B cell (primary cell): ENCODE results near the gene PIK3R1. TPM values are rescaled to one million over a fixed set of nuclear protein-coding genes. Genes with fewer than 3 reads are reported as not detected.
A peak's percentile ranks its signal among the peaks of the same experiment; 100 is the strongest.

ENCODE experiments used
- ATAC-seq: fragments of 200-7000 bp; cut with Tn5 transposase; one replicate; pipeline ENCODE4 v1.10.0; 2021; ENCODE audit warnings: low read depth, mild to moderate bottlenecking, moderate number of reproducible peaks, moderate library complexity
- CTCF ChIA-PET: fragments of 350-600 bp; sonication (Branson Sonifier 250); formaldehyde crosslinking; loops from one replicate; lab custom pipeline; 2021; ENCODE audit warnings: antibody characterized with exemption, inconsistent platforms; lab: Charles Lee
- POLR2A ChIA-PET: fragments of 350-600 bp; sonication (Branson Sonifier 250); formaldehyde crosslinking; loops from one replicate; lab custom pipeline; 2021; ENCODE audit warnings: antibody characterized with exemption; lab: Charles Lee
- DNase-seq: peaks from one replicate; pipeline ENCODE4 v3.0.0; 2013
- H2AFZ ChIP-seq: 2 replicates; pipeline ENCODE4 v1.6.1; 2012; ENCODE audit warnings: mild to moderate bottlenecking, low read depth, low read length; ENCODE audit not compliant: insufficient read depth, poor library complexity, severe bottlenecking
- H3K27ac ChIP-seq, 2 donors: 1 replicate in 1 of 2; 2 replicates in 1 of 2; pipeline ENCODE4 v1.5.1; 2012 to 2013; ENCODE audit warnings: low read length in 2 of 2, mild to moderate bottlenecking in 2 of 2, moderate library complexity in 1 of 2
- H3K27me3 ChIP-seq, 4 experiments: fragments of 200-600 bp in 1 of 4; sonication (generic) in 1 of 4; replicated peaks in 1 of 4; 1 replicate in 2 of 4; 2 replicates in 2 of 4; pipeline versions ENCODE4 v1.6.1 to v1.7.0; 2013 to 2016; ENCODE audit warnings: low read length in 3 of 4, mild to moderate bottlenecking in 2 of 4, mixed read lengths in 1 of 4, moderate library complexity in 1 of 4; ENCODE audit not compliant: insufficient read depth in 4 of 4, control insufficient read depth in 3 of 4; ENCODE audit errors: control extremely low read depth in 1 of 4
- H3K36me3 ChIP-seq, 2 experiments: replicated peaks in 1 of 2; 1 replicate in 1 of 2; 2 replicates in 1 of 2; pipeline versions ENCODE4 v1.6.1 to v1.7.1; 2013; ENCODE audit warnings: low read length in 1 of 2; ENCODE audit not compliant: insufficient read depth in 2 of 2, control insufficient read depth in 1 of 2; ENCODE audit errors: control extremely low read depth in 1 of 2, extremely low read depth in 1 of 2
- H3K4me1 ChIP-seq, 2 donors: fragments of 200-600 bp in 1 of 2; sonication (generic) in 1 of 2; 1 replicate in 1 of 2; 2 replicates in 1 of 2; pipeline versions ENCODE4 v1.5.1 to v1.6.1; 2013 to 2017; ENCODE audit warnings: low read length in 2 of 2; ENCODE audit not compliant: control insufficient read depth in 2 of 2, insufficient read depth in 2 of 2
- H3K4me2 ChIP-seq: replicated peaks from 2 replicates; pipeline ENCODE3; 2012; ENCODE audit warnings: mild to moderate bottlenecking, low read depth, low read length; ENCODE audit not compliant: poor library complexity, severe bottlenecking
- H3K4me3 ChIP-seq, 5 experiments: fragments of 200-600 bp in 1 of 5; sonication (generic) in 1 of 5; 1 replicate in 3 of 5; 2 replicates in 2 of 5; pipeline versions ENCODE4 v1.5.1 to v1.7.0; 2011 to 2016; ENCODE audit warnings: low read length in 4 of 5, mild to moderate bottlenecking in 4 of 5, low read depth in 2 of 5, control low read depth in 1 of 5, moderate library complexity in 1 of 5; ENCODE audit not compliant: insufficient read depth in 1 of 5; ENCODE audit errors: control extremely low read depth in 1 of 5, extremely low read depth in 1 of 5
- H3K79me2 ChIP-seq: fragments of 200-600 bp; sonication (generic); one replicate; pipeline ENCODE4 v1.6.0; 2016; ENCODE audit warnings: low read length; ENCODE audit not compliant: control insufficient read depth, insufficient read depth
- H3K9ac ChIP-seq: fragments of 200-600 bp; sonication (generic); 2 replicates; pipeline ENCODE4 v1.6.1; 2017; ENCODE audit warnings: mild to moderate bottlenecking, low read length, moderate library complexity
- H3K9me3 ChIP-seq, 3 donors: one replicate each; pipeline versions ENCODE4 v1.6.1 to v1.7.1; 2013; ENCODE audit warnings: low read length in 2 of 3; ENCODE audit not compliant: control insufficient read depth in 2 of 3, insufficient read depth in 1 of 3; ENCODE audit errors: control extremely low read depth in 1 of 3
- H4K20me1 ChIP-seq: 2 replicates; pipeline ENCODE4 v1.6.0; 2012; ENCODE audit warnings: mild to moderate bottlenecking, low read length; ENCODE audit not compliant: insufficient read depth, control insufficient read depth, poor library complexity, severe bottlenecking
- H3K27ac Mint-ChIP-seq: one replicate; pipeline ENCODE4 v1.8.0; 2021; ENCODE audit warnings: mixed read lengths
- H3K27me3 Mint-ChIP-seq: one replicate; pipeline ENCODE4 v1.8.0; 2021; ENCODE audit warnings: mixed read lengths
- H3K4me1 Mint-ChIP-seq: one replicate; pipeline ENCODE4 v1.8.0; 2021; ENCODE audit warnings: mixed read lengths
- H3K4me3 Mint-ChIP-seq: one replicate; pipeline ENCODE4 v1.8.0; 2021; ENCODE audit warnings: mixed read lengths
- H3K9me3 Mint-ChIP-seq: one replicate; pipeline ENCODE4 v1.8.0; 2022; ENCODE audit warnings: mixed read lengths; ENCODE audit not compliant: insufficient read depth
- EZH2 ChIP-seq: IDR thresholded peaks from 2 replicates; pipeline ENCODE4 v1.6.1; 2012; ENCODE audit warnings: borderline replicate concordance, low read depth, mild to moderate bottlenecking, moderate library complexity, low read length; ENCODE audit not compliant: insufficient read depth, poor library complexity, severe bottlenecking
- WGBS: methylation state at CpG from one replicate; pipeline ENCODE4 v1.1.5; 2013; ENCODE audit warnings: missing lambda C conversion rate; ENCODE audit not compliant: insufficient coverage; 5-methylcytosine and 5-hydroxymethylcytosine counted together
- intact Hi-C: fragments of 100-400 bp; cut with micrococcal nuclease; formaldehyde crosslinking; loops from one replicate; pipeline ENCODE4 v1.10.0; 2022
- polyA plus RNA-seq: library from polyadenylated mRNA; depleted of rRNA; stranded (reverse); fragments of >200 nt; gene quantifications from 2 replicates; pipeline ENCODE4 v1.2.3, GENCODE V29; 2012
- total RNA-seq, 2 donors: library from RNA; stranded (reverse); fragments of 120-200 nt in 1 of 2; gene quantifications; 1 replicate in 1 of 2; 2 replicates in 1 of 2; pipeline versions ENCODE4 v1.2.3 to v1.2.4, GENCODE V29; 2013 to 2022
- TF ChIP-seq, protein P1 (sequence below): fragments of 200-600 bp; IDR thresholded peaks from one replicate; pipeline ENCODE4 v1.8.0; 2022; ENCODE audit warnings: antibody characterized with exemption, mild to moderate bottlenecking

Gene PIK3R1
- total and polyA plus RNA-seq, 2 donors (not counting 1 experiment from before 2014, with no cell fraction given) = 5.6 to 63.8 TPM

DNA sequence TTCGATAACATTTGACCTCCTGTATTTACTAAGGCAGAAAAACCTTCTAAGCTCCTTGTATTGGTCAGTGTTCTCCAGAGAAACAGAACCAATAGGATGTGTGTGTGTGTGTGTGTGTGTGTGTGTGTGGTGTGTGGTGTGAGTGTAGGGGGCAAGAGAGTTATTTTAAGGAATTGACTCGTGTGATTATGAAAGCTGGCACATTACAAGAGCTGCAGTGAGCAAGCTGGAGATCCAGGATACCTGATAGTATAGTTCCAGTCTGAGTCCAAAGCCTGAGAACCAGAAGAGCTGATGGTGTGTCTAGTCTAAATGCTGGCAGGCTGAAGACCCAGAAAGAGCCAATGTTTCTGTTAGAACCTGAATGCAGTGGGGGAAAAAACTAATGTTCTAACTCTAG is 21.2 kb upstream of the PIK3R1 start:
- no peak overlapping the region for H3K9ac ChIP-seq
- no peak overlapping the region for H3K4me2 ChIP-seq
- ChIA-PET POLR2A (interaction anchor here (0.6 to 0.7 kb wide), 2 partner anchors 21 to 65 kb away, joined by 4 read pairs; partner anchors contain the start of gene PIK3R1), CTCF (interaction anchor here (0.7 kb wide), 1 partner anchor 19 kb away, joined by 4 read pairs; no protein-coding TSS in a partner anchor)
- no peak for DNase-seq
- H3K79me2 ChIP-seq = no peaks in the 10 kb centered on the region
- H3K4me3 Mint-ChIP-seq = no peak overlapping the region
- no peaks in the 10 kb centered on the region for H3K27me3 ChIP-seq
- H3K9me3 Mint-ChIP-seq = no peaks in the 10 kb centered on the region
- peak overlapping the region; percentile 69 for H3K27ac Mint-ChIP-seq
- no peak overlapping the region for H2AFZ ChIP-seq
- ATAC-seq = no peak
- H3K9me3 ChIP-seq = no peaks in the 10 kb centered on the region
- H3K27ac ChIP-seq = no peak overlapping the region
- 21% methylated on average over 1 of the region's 2 CpGs for WGBS
- H3K36me3 ChIP-seq = no peaks in the 10 kb centered on the region
- no peaks in the 10 kb centered on the region for H3K27me3 Mint-ChIP-seq
- intact Hi-C loops = loop anchor here (10.0 kb wide), 1 partner anchor 50 kb away; no protein-coding TSS in a partner anchor
- no peaks in the 10 kb centered on the region for H4K20me1 ChIP-seq
- TF ChIP-seq, protein P1, sequence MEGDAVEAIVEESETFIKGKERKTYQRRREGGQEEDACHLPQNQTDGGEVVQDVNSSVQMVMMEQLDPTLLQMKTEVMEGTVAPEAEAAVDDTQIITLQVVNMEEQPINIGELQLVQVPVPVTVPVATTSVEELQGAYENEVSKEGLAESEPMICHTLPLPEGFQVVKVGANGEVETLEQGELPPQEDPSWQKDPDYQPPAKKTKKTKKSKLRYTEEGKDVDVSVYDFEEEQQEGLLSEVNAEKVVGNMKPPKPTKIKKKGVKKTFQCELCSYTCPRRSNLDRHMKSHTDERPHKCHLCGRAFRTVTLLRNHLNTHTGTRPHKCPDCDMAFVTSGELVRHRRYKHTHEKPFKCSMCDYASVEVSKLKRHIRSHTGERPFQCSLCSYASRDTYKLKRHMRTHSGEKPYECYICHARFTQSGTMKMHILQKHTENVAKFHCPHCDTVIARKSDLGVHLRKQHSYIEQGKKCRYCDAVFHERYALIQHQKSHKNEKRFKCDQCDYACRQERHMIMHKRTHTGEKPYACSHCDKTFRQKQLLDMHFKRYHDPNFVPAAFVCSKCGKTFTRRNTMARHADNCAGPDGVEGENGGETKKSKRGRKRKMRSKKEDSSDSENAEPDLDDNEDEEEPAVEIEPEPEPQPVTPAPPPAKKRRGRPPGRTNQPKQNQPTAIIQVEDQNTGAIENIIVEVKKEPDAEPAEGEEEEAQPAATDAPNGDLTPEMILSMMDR = no peak
- no peak for TF ChIP-seq EZH2
- peaks cover 20 to 26% of the 10 kb centered on the region in 2 donors for H3K4me1 ChIP-seq
- no peak overlapping the region for H3K4me3 ChIP-seq
- H3K4me1 Mint-ChIP-seq = peaks cover 39% of the 10 kb centered on the region

DNA sequence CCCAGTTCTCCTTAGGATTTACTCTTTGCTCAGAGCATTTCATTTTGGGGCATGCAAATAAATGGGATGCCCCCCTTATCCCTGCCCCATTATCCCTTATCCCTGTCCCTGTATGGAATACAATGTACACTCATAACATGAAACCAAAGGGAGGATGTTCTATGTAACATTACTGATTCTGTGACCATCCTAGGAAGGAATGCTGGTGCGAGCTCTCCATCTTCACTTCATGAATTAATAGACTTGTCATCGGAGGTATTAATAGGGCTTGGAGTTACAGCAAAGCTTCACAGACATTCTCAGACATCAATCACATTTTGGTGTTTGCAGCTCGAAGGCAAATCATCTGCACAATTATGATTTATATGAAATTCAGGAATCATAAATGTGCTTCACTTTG is 20.4 kb upstream of the PIK3R1 start:
- CTCF ChIA-PET = no interaction called here
- Histone ChIP-seq H3K79me2 (no peaks in the 10 kb centered on the region), H3K4me1 (peaks cover 20 to 26% of the 10 kb centered on the region in 2 donors), H3K4me3 (no peak overlapping the region), H3K9ac (no peak overlapping the region), H3K9me3 (no peaks in the 10 kb centered on the region), H3K36me3 (no peaks in the 10 kb centered on the region), H3K27me3 (no peaks in the 10 kb centered on the region), H4K20me1 (no peaks in the 10 kb centered on the region), H3K27ac (no peak overlapping the region), H3K4me2 (no peak overlapping the region), H2AFZ (no peak overlapping the region)
- TF ChIP-seq, protein P1 = no peak
- no peak for TF ChIP-seq EZH2
- WGBS = no CpG with 5 or more reads among the region's 3 CpGs
- H3K4me1 Mint-ChIP-seq = peaks cover 39% of the 10 kb centered on the region
- ATAC-seq (no peak), DNase-seq (no peak)
- H3K4me3 Mint-ChIP-seq = no peak overlapping the region
- intact Hi-C loops = loop anchor here (10.0 kb wide), 1 partner anchor 50 kb away; no protein-coding TSS in a partner anchor
- peak overlapping the region; percentile 70 for H3K27ac Mint-ChIP-seq
- no peaks in the 10 kb centered on the region for H3K27me3 Mint-ChIP-seq
- POLR2A ChIA-PET = interaction anchor here (0.5 kb wide), 1 partner anchor 76 kb away, joined by 4 read pairs; no protein-coding TSS in a partner anchor
- no peaks in the 10 kb centered on the region for H3K9me3 Mint-ChIP-seq
